Gastroesophageal sphincter (tissue), 4 donors: ENCODE results near the gene PRKAR2B. TPM values are rescaled to one million over a fixed set of nuclear protein-coding genes. Genes with fewer than 3 reads are reported as not detected.

Experiments used
- ATAC-seq: fragments of 150-250 bp; one replicate; pipeline ENCODE4 v1.9.1; 2016; ENCODE audit warnings: mild to moderate bottlenecking, moderate library complexity
- H3K27ac ChIP-seq, 4 donors: fragments of 200-600 bp; sonication (generic) in 3 of 4; 1 replicate in 3 of 4; 2 replicates in 1 of 4; pipeline ENCODE4 v1.5.1; 2016 to 2019
- H3K27me3 ChIP-seq: fragments of 200-600 bp; sonication (generic); one replicate; pipeline ENCODE4 v1.5.1; 2019
- H3K36me3 ChIP-seq, 2 donors: fragments of 200-600 bp; sonication (generic); one replicate each; pipeline ENCODE4 v1.5.1; 2019; ENCODE audit warnings: control low read depth in 1 of 2
- H3K4me1 ChIP-seq, 3 donors: fragments of 200-600 bp; sonication (generic); 1 replicate in 2 of 3; 2 replicates in 1 of 3; pipeline ENCODE4 v1.5.1; 2016 to 2019; ENCODE audit warnings: control low read depth in 2 of 3
- H3K4me3 ChIP-seq, 2 donors: fragments of 200-600 bp; sonication (generic); one replicate each; pipeline ENCODE4 v1.5.1; 2019; ENCODE audit warnings: mild to moderate bottlenecking in 1 of 2, moderate library complexity in 1 of 2
- H3K9me3 ChIP-seq, 3 donors: fragments of 200-600 bp; sonication (generic); one replicate each; pipeline ENCODE4 v1.5.1; 2017 to 2019; ENCODE audit warnings: control low read depth in 2 of 3
- CTCF ChIP-seq, 4 experiments: fragments of 200-600 bp in 2 of 4; fragments of 450-650 bp in 2 of 4; sonication (generic) in 1 of 4; IDR thresholded peaks; one replicate each; pipeline ENCODE4 v1.5.1; 2017 to 2019; ENCODE audit warnings: antibody characterized with exemption in 4 of 4, mild to moderate bottlenecking in 2 of 4, moderate library complexity in 2 of 4
- EP300 ChIP-seq: sonication (generic); formaldehyde crosslinking; IDR thresholded peaks from one replicate; pipeline ENCODE4 v1.6.1; 2017; ENCODE audit warnings: antibody characterized with exemption, mild to moderate bottlenecking
- POLR2A ChIP-seq, 2 donors: fragments of 450-650 bp; IDR thresholded peaks; one replicate each; pipeline ENCODE4 v1.6.1; 2017; ENCODE audit warnings: antibody characterized with exemption in 2 of 2, mild to moderate bottlenecking in 2 of 2, moderate library complexity in 1 of 2
- POLR2AphosphoS5 ChIP-seq: sonication (generic); formaldehyde crosslinking; IDR thresholded peaks from one replicate; pipeline ENCODE4 v1.6.1; 2017; ENCODE audit warnings: antibody characterized with exemption
- WGBS, 2 donors: methylation state at CpG; one replicate each; pipeline ENCODE4 v1.1.5; 2018; ENCODE audit warnings: low coverage in 1 of 2; 5-methylcytosine and 5-hydroxymethylcytosine counted together
- total RNA-seq, 4 donors: library from RNA; depleted of rRNA; stranded (reverse); fragments of >200 nt; gene quantifications; one replicate each; pipeline ENCODE4 v1.1.0, GENCODE V29; 2016

Gene PRKAR2B
- total RNA-seq, 4 donors from 2014 or later, result 83.5 to 160 (median 119) TPM

- 11 to 18% methylated on average over 3 of the region's 3 CpGs for WGBS, 2 donors
- H3K27me3 ChIP-seq, result no peaks in the 10 kb centered on the region
- no peaks in the 10 kb centered on the region for H3K9me3 ChIP-seq
- peak overlapping the region in 1 of 4 donors; percentile 36 for H3K27ac ChIP-seq
- TF ChIP-seq EP300, result no peak
- TF ChIP-seq POLR2A (IDR thresholded peaks at IDR 0.05), result no peak
- TF ChIP-seq CTCF (IDR thresholded peaks at IDR 0.05), result peak; percentile 31 to 75 (median 55)
- no peak for TF ChIP-seq POLR2AphosphoS5
- peaks cover 0 to 36% (median 2%) of the 10 kb centered on the region in 3 donors for H3K4me1 ChIP-seq
- peak; percentile 43 for ATAC-seq
- H3K36me3 ChIP-seq, result peaks cover 0 to 13% of the 10 kb centered on the region in 2 donors
- H3K4me3 ChIP-seq, result no peak overlapping the region
Measured at GRCh38 chr7:107147464-107148393, 103.2 kb downstream of the PRKAR2B start.

DNA sequence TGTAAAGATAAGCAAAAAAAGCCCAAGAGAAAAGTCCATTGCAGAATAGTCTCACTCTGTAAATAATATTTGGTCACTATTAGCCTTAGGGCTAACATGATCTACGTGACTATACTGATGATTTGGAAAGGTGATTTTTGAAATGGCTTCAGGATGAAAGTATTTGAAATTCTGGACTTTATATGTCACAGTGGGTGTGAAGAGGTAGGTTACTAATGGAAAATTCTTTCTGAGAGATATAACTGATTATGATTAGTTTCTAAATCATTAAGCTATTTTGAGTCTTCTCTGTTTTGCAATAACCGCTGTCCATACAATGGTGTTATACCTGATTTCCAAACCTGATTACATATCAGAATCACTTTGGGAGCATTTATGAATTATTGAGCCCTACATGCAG, 104.2 kb downstream of the PRKAR2B start:
- no peak overlapping the region for H3K4me3 ChIP-seq
- H3K9me3 ChIP-seq, result no peaks in the 10 kb centered on the region
- no peak for TF ChIP-seq POLR2A (IDR thresholded peaks at IDR 0.05)
- TF ChIP-seq CTCF (IDR thresholded peaks at IDR 0.05), result no peak
- no peak for TF ChIP-seq POLR2AphosphoS5
- TF ChIP-seq EP300, result no peak
- 92 to 94% methylated on average over 2 of the region's 2 CpGs for WGBS, 2 donors
- H3K4me1 ChIP-seq, result peaks cover 0 to 36% (median 2%) of the 10 kb centered on the region in 3 donors
- no peak for ATAC-seq
- H3K27me3 ChIP-seq, result no peaks in the 10 kb centered on the region
- peaks cover 0 to 23% of the 10 kb centered on the region in 2 donors for H3K36me3 ChIP-seq
- H3K27ac ChIP-seq, result no peak overlapping the region

DNA sequence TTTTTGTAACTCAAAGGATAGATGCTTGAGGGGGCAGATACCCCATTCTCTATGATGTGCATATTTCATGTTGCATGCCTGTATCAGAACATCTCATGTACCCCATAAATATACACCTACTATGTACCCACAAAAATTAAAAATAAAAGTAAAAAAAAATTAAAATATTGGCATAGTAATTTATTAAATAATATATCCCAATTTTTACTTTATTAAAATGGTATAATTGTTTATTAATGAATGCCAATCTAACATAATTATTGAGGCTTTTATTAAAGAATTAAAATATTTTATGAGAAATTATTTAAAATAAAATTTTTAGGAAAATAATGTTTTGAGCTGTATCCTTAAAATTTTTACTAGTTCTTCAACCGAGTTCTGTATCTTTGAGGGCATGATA, 105.4 kb downstream of the PRKAR2B start:
- Histone ChIP-seq H3K9me3 (no peaks in the 10 kb centered on the region), H3K4me1 (peaks cover 0 to 36% (median 2%) of the 10 kb centered on the region in 3 donors), H3K4me3 (no peak overlapping the region), H3K36me3 (peaks cover 0 to 28% of the 10 kb centered on the region in 2 donors), H3K27ac (no peak overlapping the region), H3K27me3 (no peaks in the 10 kb centered on the region)
- 78 to 91% methylated on average over 1 of the region's 1 CpG for WGBS, 2 donors
- ATAC-seq, result no peak
- TF ChIP-seq EP300 (no peak), CTCF (IDR thresholded peaks at IDR 0.05) (no peak), POLR2AphosphoS5 (no peak), POLR2A (IDR thresholded peaks at IDR 0.05) (no peak)

DNA sequence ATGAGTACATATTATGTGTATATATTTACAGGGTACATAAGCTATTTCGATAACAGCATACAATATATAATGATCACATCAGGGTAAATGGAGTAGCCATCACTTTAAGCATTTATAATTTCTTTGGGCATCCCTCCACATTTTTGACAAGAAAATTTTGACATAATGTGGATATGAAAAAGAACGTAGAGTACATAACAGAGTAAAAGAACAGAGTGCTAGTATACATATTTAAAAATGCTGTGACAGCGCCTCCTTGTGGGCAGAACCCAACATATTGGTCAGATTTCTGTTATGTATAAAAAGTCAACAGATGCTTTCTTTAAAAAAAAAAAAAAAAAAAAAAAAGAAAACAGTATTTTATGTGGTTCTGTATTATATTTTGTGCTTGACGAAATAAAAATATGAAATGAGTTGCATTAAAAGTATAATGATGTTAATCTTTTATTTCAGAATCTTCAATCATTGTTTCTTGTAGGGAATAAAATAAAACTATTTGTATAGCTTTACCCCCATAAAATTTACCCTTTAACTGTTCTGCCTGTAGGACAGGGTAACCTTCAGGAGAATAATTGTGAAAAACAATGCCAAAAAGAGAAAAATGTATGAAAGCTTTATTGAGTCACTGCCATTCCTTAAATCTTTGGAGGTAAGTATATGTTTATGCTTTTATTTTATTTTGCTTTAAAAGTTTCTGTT, 106.0 kb downstream of the PRKAR2B start:
- Histone ChIP-seq H3K27me3 (no peaks in the 10 kb centered on the region), H3K27ac (no peak overlapping the region), H3K4me3 (no peak overlapping the region), H3K9me3 (no peaks in the 10 kb centered on the region), H3K4me1 (peaks cover 0 to 36% (median 2%) of the 10 kb centered on the region in 3 donors), H3K36me3 (peaks cover 0 to 31% of the 10 kb centered on the region in 2 donors)
- ATAC-seq, result peak; percentile 55
- WGBS, 2 donors, result 22 to 26% methylated on average over 4 of the region's 4 CpGs
- TF ChIP-seq CTCF (IDR thresholded peaks at IDR 0.05) (peak; percentile 50 to 79 (median 64)), EP300 (no peak), POLR2AphosphoS5 (no peak)
